Measurements from ENCODE around the gene MTIF3.

DNA sequence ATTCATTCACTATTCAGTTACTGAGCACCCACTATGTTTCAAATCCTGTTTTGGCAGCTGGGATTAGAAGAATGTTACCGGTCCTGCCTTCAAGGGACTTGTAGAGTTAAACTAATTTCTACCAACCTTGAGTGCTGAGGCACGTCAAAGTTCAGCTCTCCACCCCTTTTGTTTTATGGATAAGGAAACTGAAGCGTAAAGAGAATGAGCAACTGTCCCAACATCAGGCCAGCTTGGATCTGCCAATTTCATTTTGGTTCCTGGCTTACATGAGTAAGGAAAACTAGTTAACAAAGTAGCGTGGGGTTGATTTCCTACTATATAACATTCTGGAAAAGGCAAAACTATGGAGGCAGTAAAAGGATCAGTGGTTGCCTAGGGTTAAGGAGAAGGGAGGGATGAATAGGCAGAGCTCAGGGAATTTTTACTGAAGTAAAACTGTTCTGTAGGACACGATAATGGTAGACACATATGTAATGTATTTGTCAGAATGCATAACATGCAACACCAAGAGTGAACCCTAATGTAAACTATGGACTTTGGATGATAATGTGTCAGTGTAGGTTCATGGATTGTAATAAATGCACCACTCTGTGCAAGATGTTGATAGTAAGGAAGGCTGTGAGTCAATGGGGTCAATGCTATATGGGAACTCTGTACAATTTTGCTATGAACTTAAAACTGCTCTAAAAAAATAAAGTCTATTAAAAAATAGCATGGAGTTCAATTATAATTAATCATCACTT is 19.9 kb upstream of the MTIF3 start:
- TF ChIP-seq EZH2phosphoT487 (IDR thresholded peaks at IDR 0.05; ENCODE audit: borderline replicate concordance, low read depth) (no peak), RCOR1 (IDR thresholded peaks at IDR 0.05; ENCODE audit: low read length) (no peak), YY1 (IDR thresholded peaks at IDR 0.05; ENCODE audit: low read depth) (no peak), GABPA (IDR thresholded peaks at IDR 0.05; ENCODE audit: low read depth) (no peak), RAD21 (IDR thresholded peaks at IDR 0.05; ENCODE audit: low read length) (no peak), USF1 (IDR thresholded peaks at IDR 0.05; ENCODE audit: borderline replicate concordance, low read depth) (no peak), PBX3 (IDR thresholded peaks at IDR 0.05) (no peak)
- TF ChIP-seq, protein P1, sequence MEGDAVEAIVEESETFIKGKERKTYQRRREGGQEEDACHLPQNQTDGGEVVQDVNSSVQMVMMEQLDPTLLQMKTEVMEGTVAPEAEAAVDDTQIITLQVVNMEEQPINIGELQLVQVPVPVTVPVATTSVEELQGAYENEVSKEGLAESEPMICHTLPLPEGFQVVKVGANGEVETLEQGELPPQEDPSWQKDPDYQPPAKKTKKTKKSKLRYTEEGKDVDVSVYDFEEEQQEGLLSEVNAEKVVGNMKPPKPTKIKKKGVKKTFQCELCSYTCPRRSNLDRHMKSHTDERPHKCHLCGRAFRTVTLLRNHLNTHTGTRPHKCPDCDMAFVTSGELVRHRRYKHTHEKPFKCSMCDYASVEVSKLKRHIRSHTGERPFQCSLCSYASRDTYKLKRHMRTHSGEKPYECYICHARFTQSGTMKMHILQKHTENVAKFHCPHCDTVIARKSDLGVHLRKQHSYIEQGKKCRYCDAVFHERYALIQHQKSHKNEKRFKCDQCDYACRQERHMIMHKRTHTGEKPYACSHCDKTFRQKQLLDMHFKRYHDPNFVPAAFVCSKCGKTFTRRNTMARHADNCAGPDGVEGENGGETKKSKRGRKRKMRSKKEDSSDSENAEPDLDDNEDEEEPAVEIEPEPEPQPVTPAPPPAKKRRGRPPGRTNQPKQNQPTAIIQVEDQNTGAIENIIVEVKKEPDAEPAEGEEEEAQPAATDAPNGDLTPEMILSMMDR (IDR thresholded peaks at IDR 0.05): no peak
